Measurements from ENCODE around the gene MED13. TPM values are rescaled to one million over a fixed set of nuclear protein-coding genes. Genes with fewer than 3 reads are reported as not detected.

Gene MED13
- polyA plus RNA-seq, 2 of the 4 experiments (the other 2 are of a cell fraction): 14.1 to 64.1 TPM

- Histone ChIP-seq H3K4me2 (no peak overlapping the region), H3K4me3 (no peak overlapping the region), H3K9me3 (no peaks in the 10 kb centered on the region), H3K4me1 (no peaks in the 10 kb centered on the region), H3K27ac (no peak overlapping the region)
- DNase-seq (ENCODE audit: low read depth in 1 of 2, low spot score in 1 of 2) (no peak), FAIRE-seq (no peak), ATAC-seq (no peak)
- ChIA-PET CTCF (interaction anchor here (0.6 to 15.1 kb wide), 5 partner anchors 8 to 35 kb away, joined by 3 to 145 read pairs (median 6); partner anchors contain the start of gene MED13), POLR2A (no interaction called here)
- TF ChIP-seq KDM5A (IDR thresholded peaks at IDR 0.05) (no peak), HOXA7 (CRISPR knock-in tag; IDR thresholded peaks at IDR 0.05) (no peak), KDM1A (IDR thresholded peaks at IDR 0.05; ENCODE audit: low read depth) (no peak), TP53 (CRISPR knock-in tag; IDR thresholded peaks at IDR 0.05) (no peak), CBX2 (IDR thresholded peaks at IDR 0.05; ENCODE audit: borderline replicate concordance, low read depth) (no peak), BCL3 (IDR thresholded peaks at IDR 0.05) (no peak), JUNB (IDR thresholded peaks at IDR 0.05) (no peak), MAZ (IDR thresholded peaks at IDR 0.05; ENCODE audit: borderline replicate concordance, low read depth, low read length) (no peak), CHD4 (IDR thresholded peaks at IDR 0.05; ENCODE audit: borderline replicate concordance) (no peak), RCOR1 (IDR thresholded peaks at IDR 0.05; ENCODE audit: low read depth, low read length) (no peak), HOXB13 (CRISPR knock-in tag; IDR thresholded peaks at IDR 0.05; ENCODE audit: low read depth) (no peak), NPAS2 (CRISPR knock-in tag; IDR thresholded peaks at IDR 0.05; ENCODE audit: borderline replicate concordance) (no peak), ESRRA (IDR thresholded peaks at IDR 0.05; ENCODE audit: borderline replicate concordance, low read length) (no peak), CEBPB (IDR thresholded peaks at IDR 0.05) (no peak), MYC (IDR thresholded peaks at IDR 0.05; ENCODE audit: borderline replicate concordance, low read length) (no peak), MAFK (IDR thresholded peaks at IDR 0.05; ENCODE audit: partially characterized antibody) (no peak), EP300 (IDR thresholded peaks at IDR 0.05) (no peak)
- WGBS (ENCODE audit: missing lambda C conversion rate): 88% methylated on average over 2 of the region's 2 CpGs
Observed at GRCh38 chr17:62086737-62087136, 21.7 kb upstream of the MED13 start.

- H3K27ac ChIP-seq: no peak overlapping the region
- POLR2A ChIA-PET: no interaction called here
- CTCF ChIA-PET: interaction anchor here (0.6 to 7.3 kb wide), 3 partner anchors 20 to 36 kb away, joined by 3 to 42 read pairs (median 6); partner anchors contain the start of gene MED13
- no peak for DNase-seq (ENCODE audit: low read depth in 1 of 2, low spot score in 1 of 2)
- WGBS (ENCODE audit: missing lambda C conversion rate): 80% methylated on average over 7 of the region's 7 CpGs
- H3K9me3 ChIP-seq: no peaks in the 10 kb centered on the region
- no peak for FAIRE-seq
- no peak overlapping the region for H3K4me3 ChIP-seq
- ATAC-seq: no peak
- H3K4me2 ChIP-seq: no peak overlapping the region
- no peaks in the 10 kb centered on the region for H3K4me1 ChIP-seq
- TF ChIP-seq ZFP36 (IDR thresholded peaks at IDR 0.05; ENCODE audit: borderline replicate concordance, partially characterized antibody) (no peak), MYC (IDR thresholded peaks at IDR 0.05; ENCODE audit: borderline replicate concordance, low read length) (no peak), RAD21 (conservative IDR thresholded peaks at IDR 0.05 in 1 of 2, IDR thresholded peaks at IDR 0.05 in 1 of 2) (no peak), GATA3 (IDR thresholded peaks at IDR 0.05; ENCODE audit: borderline replicate concordance) (no peak), SREBF2 (IDR thresholded peaks at IDR 0.05) (no peak), SMC3 (IDR thresholded peaks at IDR 0.05) (no peak), KDM1A (IDR thresholded peaks at IDR 0.05; ENCODE audit: low read depth) (no peak), CTCF (IDR thresholded peaks at IDR 0.05) (no peak), PBX3 (IDR thresholded peaks at IDR 0.05) (no peak), BHLHE40 (IDR thresholded peaks at IDR 0.05; ENCODE audit: low read depth, low read length) (no peak), RCOR1 (IDR thresholded peaks at IDR 0.05; ENCODE audit: low read depth, low read length) (no peak), ELK1 (IDR thresholded peaks at IDR 0.05; ENCODE audit: low read depth, low read length) (no peak), BCL3 (IDR thresholded peaks at IDR 0.05) (no peak), MAFK (IDR thresholded peaks at IDR 0.05; ENCODE audit: partially characterized antibody) (no peak), RNF2 (IDR thresholded peaks at IDR 0.05; ENCODE audit: borderline replicate concordance, low read depth) (no peak), RFX5 (IDR thresholded peaks at IDR 0.05) (no peak)
Observed at GRCh38 chr17:62085511-62086408, 20.7 kb upstream of the MED13 start.

Measured in A549 (cell line).